GM12891 (cell line): Measurements from ENCODE around the gene GFPT1.
"Not testable (repeated sequence)": the region's sequence is repeated elsewhere in the genome, so short reads cannot be mapped to it uniquely, and the experiment has no call there.

Experiments
- DNase-seq: peaks from one replicate; pipeline ENCODE4 v3.0.0; 2011; ENCODE audit warnings: low spot score; ENCODE audit not compliant: insufficient read length
- FAIRE-seq: peaks from 2 replicates; lab custom pipeline; 2011; peaks lifted over from hg19 to GRCh38; lab: Jason Lieb, UNC
- PAX5 ChIP-seq: IDR thresholded peaks from 2 replicates; pipeline ENCODE4 v1.6.1; 2011; ENCODE audit warnings: low read length, moderate library complexity, mild to moderate bottlenecking; ENCODE audit not compliant: insufficient read depth, severe bottlenecking
- POLR2A ChIP-seq: IDR thresholded peaks from 2 replicates; pipeline ENCODE4 v1.6.1; 2011; ENCODE audit warnings: low read depth, low read length, control low read depth
- POLR2AphosphoS5 ChIP-seq: IDR thresholded peaks from 2 replicates; pipeline ENCODE4 v1.6.1; 2011; ENCODE audit warnings: low read depth, low read length, control low read depth
- POU2F2 ChIP-seq: IDR thresholded peaks from 2 replicates; pipeline ENCODE4 v1.6.1; 2011; ENCODE audit warnings: low read depth, mild to moderate bottlenecking, control low read depth, low read length, moderate library complexity
- SPI1 ChIP-seq: IDR thresholded peaks from 2 replicates; pipeline ENCODE4 v1.6.1; 2011; ENCODE audit warnings: low read depth, low read length, control low read depth
- TAF1 ChIP-seq: IDR thresholded peaks from 2 replicates; pipeline ENCODE4 v1.6.1; 2011; ENCODE audit warnings: low read depth, low read length, control low read depth

GFPT1 gene

GRCh38 chr2:69369802-69370201 lies 17.2 kb downstream of the GFPT1 start:
- no peak for DNase-seq
- no peak for FAIRE-seq
- TF ChIP-seq POLR2A (no peak), POU2F2 (no peak), POLR2AphosphoS5 (no peak), TAF1 (no peak), SPI1 (no peak), PAX5 (no peak)

DNA sequence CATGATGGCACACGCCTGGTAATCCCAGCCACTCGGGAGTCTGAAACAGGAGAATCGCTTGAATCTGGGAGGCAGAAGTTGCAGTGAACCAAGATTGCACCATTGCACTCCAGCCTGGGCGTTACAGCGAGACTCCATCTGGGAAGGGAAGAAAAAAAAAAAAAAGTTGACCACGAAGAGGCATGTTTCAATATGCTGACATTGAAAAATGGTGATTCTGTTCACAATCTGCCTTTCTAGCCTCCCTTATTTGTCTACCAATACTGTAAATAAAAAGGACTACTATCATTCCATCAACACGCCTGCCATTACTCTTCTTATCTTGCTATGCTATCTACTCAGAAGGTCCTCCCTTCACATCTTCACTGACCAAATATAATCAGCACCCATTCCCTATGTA lies 18.4 kb downstream of the GFPT1 start:
- DNase-seq (no peak), FAIRE-seq (no peak)
- TF ChIP-seq PAX5 (no peak), SPI1 (no peak), POU2F2 (no peak), POLR2A (no peak)

- no peak for TF ChIP-seq PAX5
- TF ChIP-seq POLR2A, result no peak
- no peak for TF ChIP-seq TAF1
- TF ChIP-seq SPI1, result no peak
- DNase-seq (no peak), FAIRE-seq (no peak)
These were observed 27.7 kb downstream of the GFPT1 start for GRCh38 chr2:69359371-69359770.

DNA sequence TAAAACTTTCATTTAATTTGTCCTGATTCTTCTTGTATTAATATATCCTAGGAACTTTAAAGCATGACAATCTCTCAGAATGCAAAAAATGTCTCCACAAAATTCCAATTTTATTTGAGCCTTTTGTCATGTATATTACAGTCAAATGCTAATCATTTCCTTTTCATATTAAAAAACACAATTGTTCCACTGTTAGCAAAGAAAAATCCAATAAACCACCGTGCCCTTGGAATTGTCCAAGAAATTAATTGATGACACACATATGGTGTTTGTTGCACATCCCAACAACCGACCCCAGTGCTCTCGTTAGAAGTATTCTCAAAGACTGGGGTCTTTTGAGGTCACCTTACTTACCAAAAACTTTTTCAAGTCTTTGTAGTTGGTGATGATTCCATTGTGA lies 28.1 kb downstream of the GFPT1 start:
- no peak for DNase-seq
- no peak for FAIRE-seq
- TF ChIP-seq SPI1 (no peak), POLR2AphosphoS5 (no peak), POU2F2 (no peak), PAX5 (no peak), POLR2A (no peak), TAF1 (no peak)

- DNase-seq (no peak), FAIRE-seq (no peak)
- TF ChIP-seq PAX5 (no peak), SPI1 (no peak), POU2F2 (no peak), POLR2A (no peak), TAF1 (no peak), POLR2AphosphoS5 (no peak)
These were observed 30.6 kb downstream of the GFPT1 start for GRCh38 chr2:69356471-69356870.

- not testable (repeated sequence) for FAIRE-seq, DNase-seq
These were observed 32.1 kb downstream of the GFPT1 start for GRCh38 chr2:69354976-69355375.

- FAIRE-seq, result no peak
- DNase-seq, result no peak
- TF ChIP-seq SPI1, result no peak
- TF ChIP-seq PAX5, result no peak
- no peak for TF ChIP-seq POLR2A
- no peak for TF ChIP-seq POLR2AphosphoS5
- no peak for TF ChIP-seq POU2F2
- no peak for TF ChIP-seq TAF1
These were observed 33.7 kb downstream of the GFPT1 start for GRCh38 chr2:69353360-69353759.

- TF ChIP-seq SPI1 (no peak), POU2F2 (no peak), TAF1 (no peak), POLR2A (no peak), POLR2AphosphoS5 (no peak), PAX5 (no peak)
- no peak for DNase-seq
- FAIRE-seq, result no peak
These were observed 38.2 kb downstream of the GFPT1 start for GRCh38 chr2:69348781-69349180.

- no peak for FAIRE-seq
- no peak for DNase-seq
- TF ChIP-seq POU2F2, result no peak
- no peak for TF ChIP-seq SPI1
- TF ChIP-seq TAF1, result no peak
- TF ChIP-seq POLR2AphosphoS5, result no peak
- no peak for TF ChIP-seq PAX5
- TF ChIP-seq POLR2A, result no peak
These were observed 41.6 kb downstream of the GFPT1 start for GRCh38 chr2:69345434-69345833.

DNA sequence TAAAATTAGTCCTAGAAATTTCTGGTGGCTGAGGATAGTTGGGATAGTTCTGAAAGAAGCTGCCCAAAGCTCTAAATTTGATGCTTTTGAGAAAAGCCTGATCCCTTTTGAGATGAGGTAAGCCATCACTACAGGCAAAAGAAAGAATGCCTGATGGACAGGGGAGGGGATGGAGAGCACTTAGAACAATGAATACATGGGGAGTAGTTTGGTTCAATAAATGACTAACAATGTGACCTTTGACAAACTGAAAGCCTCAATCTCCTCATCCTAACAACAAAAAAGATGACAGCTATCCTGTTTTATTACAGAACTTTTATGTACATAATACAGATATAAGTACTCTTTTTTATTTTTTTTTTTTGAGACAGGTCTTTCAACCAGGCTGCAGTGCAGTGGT lies 42.7 kb downstream of the GFPT1 start:
- FAIRE-seq (no peak), DNase-seq (no peak)
- no peak for TF ChIP-seq SPI1
- no peak for TF ChIP-seq TAF1

DNA sequence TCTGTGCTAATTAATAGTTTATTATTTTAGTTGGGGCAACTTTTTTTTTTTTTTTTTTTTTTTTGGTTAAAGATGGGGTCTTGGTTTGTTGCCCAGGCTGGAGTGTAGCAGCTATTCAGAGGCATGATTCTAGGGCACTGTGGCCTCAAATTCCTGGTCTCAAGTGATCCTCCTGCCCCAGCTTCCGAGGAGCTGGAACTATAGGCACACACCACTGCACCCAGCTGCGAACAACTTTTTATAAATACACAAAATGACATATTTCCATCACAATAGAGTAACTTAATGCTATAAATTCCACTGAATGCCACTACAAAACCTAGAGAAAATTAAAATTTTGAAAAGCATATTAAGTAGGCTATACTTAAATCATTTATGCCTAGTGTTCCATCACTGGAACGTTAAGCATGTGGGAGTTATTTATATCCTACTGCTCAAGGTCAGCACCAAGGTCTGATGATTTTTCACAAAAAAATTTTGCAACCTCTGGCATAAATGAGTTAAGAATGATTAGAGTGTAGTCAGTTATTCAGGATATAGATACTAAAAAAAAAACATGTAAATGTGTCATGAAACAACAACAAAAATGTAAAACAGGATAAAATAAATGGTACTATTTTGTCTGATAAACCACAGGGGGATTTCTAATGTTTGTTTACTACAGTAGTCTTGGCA lies 46.8 kb downstream of the GFPT1 start:
- TF ChIP-seq SPI1 (no peak), TAF1 (no peak), POLR2A (no peak), POLR2AphosphoS5 (no peak), PAX5 (no peak), POU2F2 (no peak)

More for the DNA sequence above, 46.8 kb downstream of the GFPT1 start:
- FAIRE-seq (no peak), DNase-seq (no peak)
